Smooth muscle cell (in vitro differentiated cells): ENCODE data around the gene TEC. TPM values are rescaled to one million over a fixed set of nuclear protein-coding genes. Genes with fewer than 3 reads are reported as not detected.

ENCODE experiments used
- DNase-seq: peaks from one replicate; lab custom pipeline; 2025; ENCODE audit not compliant: unreplicated experiment; lab: John Stamatoyannopoulos, UW
- H2AFZ ChIP-seq: fragments of 200-600 bp; sonication (generic); 2 replicates; pipeline ENCODE4 v1.6.0; 2016; ENCODE audit warnings: antibody characterized with exemption, low read depth, mild to moderate bottlenecking
- H3F3A ChIP-seq: fragments of 200-600 bp; sonication (generic); 2 replicates; pipeline ENCODE4 v1.6.0; 2017; ENCODE audit warnings: antibody characterized with exemption, low read depth
- H3K27ac ChIP-seq: fragments of 200-600 bp; sonication (generic); 2 replicates; pipeline ENCODE4 v1.5.1; 2016; ENCODE audit warnings: low read depth, mild to moderate bottlenecking
- H3K27me3 ChIP-seq: fragments of 200-600 bp; sonication (generic); 2 replicates; pipeline ENCODE4 v1.6.1; 2016; ENCODE audit warnings: low read depth, mild to moderate bottlenecking
- H3K36me3 ChIP-seq: fragments of 200-600 bp; sonication (generic); 2 replicates; pipeline ENCODE4 v1.5.1; 2016; ENCODE audit warnings: low read depth
- H3K4me1 ChIP-seq: fragments of 200-600 bp; sonication (generic); 2 replicates; pipeline ENCODE4 v1.5.1; 2016; ENCODE audit warnings: low read depth
- H3K4me2 ChIP-seq: fragments of 200-600 bp; sonication (generic); 2 replicates; pipeline ENCODE4 v1.6.0; 2016; ENCODE audit warnings: mild to moderate bottlenecking
- H3K4me3 ChIP-seq: fragments of 200-600 bp; sonication (generic); 2 replicates; pipeline ENCODE4 v1.5.1; 2016; ENCODE audit warnings: mild to moderate bottlenecking
- H3K79me2 ChIP-seq: fragments of 200-600 bp; sonication (generic); 2 replicates; pipeline ENCODE4 v1.6.0; 2016; ENCODE audit warnings: low read depth, mild to moderate bottlenecking
- H3K9ac ChIP-seq: fragments of 200-600 bp; sonication (generic); 2 replicates; pipeline ENCODE4 v1.6.0; 2016; ENCODE audit warnings: low read depth
- H3K9me3 ChIP-seq: fragments of 200-600 bp; sonication (generic); replicated peaks from 2 replicates; pipeline ENCODE4 v1.5.1; 2016; ENCODE audit warnings: low read depth
- H4K20me1 ChIP-seq: fragments of 200-600 bp; sonication (generic); 2 replicates; pipeline ENCODE4 v1.6.0; 2016; ENCODE audit warnings: low read depth
- WGBS: methylation state at CpG from one replicate; pipeline ENCODE4 v1.1.7; 2016; ENCODE audit warnings: low lambda C conversion rate; 5-methylcytosine and 5-hydroxymethylcytosine counted together
- polyA plus RNA-seq: library from polyadenylated mRNA; unstranded; fragments of >200 nt; fragmentation: Nextera tagmentation; extraction: Ambion mirVana; gene quantifications from 2 replicates; pipeline ENCODE4 v1.2.1, GENCODE V29; 2016
- total RNA-seq: library from RNA; depleted of rRNA; stranded (reverse); fragments of >200 nt; gene quantifications from 2 replicates; pipeline ENCODE4 v1.2.3, GENCODE V29; 2014
- TF ChIP-seq, protein P1 (sequence below): fragments of 200-600 bp; sonication (generic); IDR thresholded peaks from 2 replicates; pipeline ENCODE4 v1.5.1; 2017; ENCODE audit warnings: borderline replicate concordance, mild to moderate bottlenecking, antibody characterized with exemption; ENCODE audit not compliant: insufficient read depth, poor library complexity, severe bottlenecking

Gene TEC
- total and polyA plus RNA-seq, 2 experiments from 2014 or later: 0.14 to 1.8 TPM

DNA sequence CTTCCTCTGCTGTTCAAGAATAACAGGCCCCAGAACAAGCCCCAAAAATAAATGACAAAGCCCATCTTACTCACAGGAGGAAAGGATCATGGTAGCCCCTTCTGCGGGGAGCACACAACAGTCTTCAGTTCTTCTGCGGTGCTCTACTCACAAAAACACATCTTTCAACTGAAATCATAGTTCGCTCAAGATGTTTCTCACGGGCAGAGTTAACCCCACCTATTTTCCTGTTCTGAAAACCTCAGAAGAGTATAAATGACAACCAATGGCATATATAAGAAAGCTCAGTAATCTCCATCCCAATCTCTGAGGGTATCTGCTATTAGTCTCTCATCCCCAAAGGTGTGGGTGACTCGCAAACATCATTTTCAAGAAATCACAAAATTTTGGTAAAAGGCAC is 135.6 kb downstream of the TEC start, which contains the start of gene TXK:
Gene TXK, minus strand, starts transcription at position 170 of the 400 bp plus-strand sequence. Its CDS starts 80 bp downstream, at position 90.
- Histone ChIP-seq H4K20me1 (no peaks in the 10 kb centered on the region), H2AFZ (no peak within 1 kb of the TSS), H3K27me3 (no peaks in the 10 kb centered on the region), H3F3A (no peaks in the 10 kb centered on the region), H3K4me1 (no peaks in the 10 kb centered on the region), H3K4me3 (no peak within 1 kb of the TSS), H3K4me2 (no peak within 1 kb of the TSS), H3K27ac (no peak within 1 kb of the TSS), H3K36me3 (no peaks in the 10 kb centered on the region), H3K9me3 (no peaks in the 10 kb centered on the region), H3K79me2 (no peaks in the 10 kb centered on the region), H3K9ac (no peak within 1 kb of the TSS)
- DNase-seq: no peak
- TF ChIP-seq, protein P1, sequence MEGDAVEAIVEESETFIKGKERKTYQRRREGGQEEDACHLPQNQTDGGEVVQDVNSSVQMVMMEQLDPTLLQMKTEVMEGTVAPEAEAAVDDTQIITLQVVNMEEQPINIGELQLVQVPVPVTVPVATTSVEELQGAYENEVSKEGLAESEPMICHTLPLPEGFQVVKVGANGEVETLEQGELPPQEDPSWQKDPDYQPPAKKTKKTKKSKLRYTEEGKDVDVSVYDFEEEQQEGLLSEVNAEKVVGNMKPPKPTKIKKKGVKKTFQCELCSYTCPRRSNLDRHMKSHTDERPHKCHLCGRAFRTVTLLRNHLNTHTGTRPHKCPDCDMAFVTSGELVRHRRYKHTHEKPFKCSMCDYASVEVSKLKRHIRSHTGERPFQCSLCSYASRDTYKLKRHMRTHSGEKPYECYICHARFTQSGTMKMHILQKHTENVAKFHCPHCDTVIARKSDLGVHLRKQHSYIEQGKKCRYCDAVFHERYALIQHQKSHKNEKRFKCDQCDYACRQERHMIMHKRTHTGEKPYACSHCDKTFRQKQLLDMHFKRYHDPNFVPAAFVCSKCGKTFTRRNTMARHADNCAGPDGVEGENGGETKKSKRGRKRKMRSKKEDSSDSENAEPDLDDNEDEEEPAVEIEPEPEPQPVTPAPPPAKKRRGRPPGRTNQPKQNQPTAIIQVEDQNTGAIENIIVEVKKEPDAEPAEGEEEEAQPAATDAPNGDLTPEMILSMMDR: no peak
- 94% methylated on average over 5 of the region's 5 CpGs for WGBS

GRCh38 chr4:48133669-48134068 is 136.0 kb downstream of the TEC start:
- Histone ChIP-seq H3K27ac (no peak overlapping the region), H4K20me1 (no peaks in the 10 kb centered on the region), H3K4me1 (no peaks in the 10 kb centered on the region), H3K36me3 (no peaks in the 10 kb centered on the region), H3K4me3 (no peak overlapping the region), H3K27me3 (no peaks in the 10 kb centered on the region), H3K9ac (no peak overlapping the region), H3F3A (no peaks in the 10 kb centered on the region), H3K79me2 (no peaks in the 10 kb centered on the region), H2AFZ (no peak overlapping the region), H3K4me2 (no peak overlapping the region), H3K9me3 (no peaks in the 10 kb centered on the region)
- DNase-seq: no peak
- TF ChIP-seq, protein P1: no peak

DNA sequence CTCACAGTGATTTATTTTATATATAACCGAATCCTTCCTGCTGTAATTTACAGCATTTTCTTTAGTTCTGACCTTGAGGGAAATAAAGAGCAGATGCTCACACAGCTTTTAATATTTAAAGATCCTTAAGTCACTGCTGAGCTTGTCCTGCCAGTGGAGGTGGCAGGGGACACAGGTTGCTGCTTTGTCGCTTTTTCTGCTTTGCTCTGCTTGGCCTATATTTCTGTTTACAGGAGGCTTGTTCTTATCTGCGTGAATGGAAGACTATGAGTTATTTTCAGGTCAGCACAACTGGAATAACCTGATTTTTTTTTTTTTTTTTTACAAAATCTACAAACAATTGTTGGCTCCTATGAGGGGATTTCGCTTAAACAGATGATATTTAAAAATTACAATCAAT is 137.9 kb downstream of the TEC start:
- no peaks in the 10 kb centered on the region for H4K20me1 ChIP-seq
- peaks cover 12% of the 10 kb centered on the region for H3K4me1 ChIP-seq
- no peak overlapping the region for H3K4me2 ChIP-seq
- 83% methylated on average over 4 of the region's 4 CpGs for WGBS
- no peak overlapping the region for H2AFZ ChIP-seq
- TF ChIP-seq, protein P1: no peak
- no peaks in the 10 kb centered on the region for H3K27me3 ChIP-seq
- no peak for DNase-seq
- H3K36me3 ChIP-seq: no peaks in the 10 kb centered on the region
- no peaks in the 10 kb centered on the region for H3F3A ChIP-seq
- no peak overlapping the region for H3K9ac ChIP-seq
- no peak overlapping the region for H3K27ac ChIP-seq
- H3K9me3 ChIP-seq: no peaks in the 10 kb centered on the region
- no peaks in the 10 kb centered on the region for H3K79me2 ChIP-seq
- H3K4me3 ChIP-seq: no peak overlapping the region

GRCh38 chr4:48130100-48130499 is 139.5 kb downstream of the TEC start:
- H3K9me3 ChIP-seq: no peaks in the 10 kb centered on the region
- no peak overlapping the region for H3K4me2 ChIP-seq
- H2AFZ ChIP-seq: no peak overlapping the region
- no peak overlapping the region for H3K9ac ChIP-seq
- H3K27me3 ChIP-seq: no peaks in the 10 kb centered on the region
- 94% methylated on average over 7 of the region's 7 CpGs for WGBS
- no peak for DNase-seq
- TF ChIP-seq, protein P1: no peak
- no peaks in the 10 kb centered on the region for H4K20me1 ChIP-seq
- H3K79me2 ChIP-seq: no peaks in the 10 kb centered on the region
- H3K4me3 ChIP-seq: no peak overlapping the region
- H3K4me1 ChIP-seq: peaks cover 12% of the 10 kb centered on the region
- H3K27ac ChIP-seq: no peak overlapping the region
- no peaks in the 10 kb centered on the region for H3F3A ChIP-seq
- no peaks in the 10 kb centered on the region for H3K36me3 ChIP-seq
